Testis (tissue), 3 donors: ENCODE measurements around the gene REPIN1. TPM values are rescaled to one million over a fixed set of nuclear protein-coding genes. Genes with fewer than 3 reads are reported as not detected.

ENCODE experiments used
- DNase-seq: peaks from one replicate; pipeline ENCODE4 v3.0.0-alpha.2; 2019
- H3K27ac ChIP-seq, 2 donors: fragments of 200-600 bp; sonication (generic); one replicate each; pipeline ENCODE4 v1.5.1; 2019
- H3K27me3 ChIP-seq: fragments of 200-600 bp; sonication (generic); one replicate; pipeline ENCODE4 v1.5.1; 2019
- H3K36me3 ChIP-seq: fragments of 200-600 bp; sonication (generic); one replicate; pipeline ENCODE4 v1.5.1; 2017; ENCODE audit warnings: low read depth; ENCODE audit errors: missing control alignments
- H3K4me1 ChIP-seq: fragments of 200-600 bp; sonication (generic); one replicate; pipeline ENCODE4 v1.5.1; 2019
- H3K4me3 ChIP-seq, 2 donors: fragments of 200-600 bp; sonication (generic); one replicate each; pipeline ENCODE4 v1.5.1; 2017 to 2019
- H3K9me3 ChIP-seq: fragments of 200-600 bp; sonication (generic); one replicate; pipeline ENCODE4 v1.5.1; 2017
- CTCF ChIP-seq, 3 experiments: fragments of 450-650 bp in 2 of 3; fragments of 200-600 bp in 1 of 3; sonication (generic) in 1 of 3; IDR thresholded peaks; one replicate each; pipeline ENCODE4 v1.5.1; 2016 to 2019; ENCODE audit warnings: antibody characterized with exemption in 3 of 3, mild to moderate bottlenecking in 2 of 3, moderate library complexity in 1 of 3
- POLR2A ChIP-seq: fragments of 450-650 bp; IDR thresholded peaks from one replicate; pipeline ENCODE4 v1.6.1; 2017; ENCODE audit warnings: antibody characterized with exemption, mild to moderate bottlenecking, moderate library complexity
- WGBS, 2 donors: methylation state at CpG; one replicate each; pipeline ENCODE4 v1.1.5; 2018; 5-methylcytosine and 5-hydroxymethylcytosine counted together
- intact Hi-C: fragments of 100-400 bp; cut with DNase I; formaldehyde crosslinking; loops from one replicate; pipeline ENCODE4 v1.15.1; 2023; ENCODE audit warnings: low total_unique reads
- polyA plus RNA-seq: library from polyadenylated mRNA; stranded (reverse); fragments of 350-450 nt; fragmentation: Illumina TruSeq; extraction: RNeasy Lipid Tissue Mini Kit (QIAGEN cat#74804); gene quantifications from one replicate; pipeline ENCODE4 v1.2.3, GENCODE V29; 2014; ENCODE audit warnings: low read depth, low replicate concordance; ENCODE audit not compliant: insufficient read depth
- total RNA-seq, 2 donors: library from RNA; depleted of rRNA; stranded (reverse); fragments of >200 nt; gene quantifications; one replicate each; pipeline ENCODE4 v1.2.3, GENCODE V29; 2016

REPIN1 gene
- total and polyA plus RNA-seq, 3 donors from 2014 or later: 45.4 to 73.9 (median 59.1) TPM

- 78 to 89% methylated on average over 10 of the region's 10 CpGs for WGBS, 2 donors
- intact Hi-C loops: loop anchor here (5.0 kb wide), 1 partner anchor 37 kb away; no protein-coding TSS in a partner anchor
- no peak overlapping the region for H3K27ac ChIP-seq
- TF ChIP-seq POLR2A (no peak), CTCF (IDR thresholded peaks at IDR 0.05) (no peak)
- no peak overlapping the region for H3K4me3 ChIP-seq
- no peaks in the 10 kb centered on the region for H3K9me3 ChIP-seq
- no peaks in the 10 kb centered on the region for H3K27me3 ChIP-seq
- DNase-seq: no peak
- H3K36me3 ChIP-seq: no peaks in the 10 kb centered on the region
- H3K4me1 ChIP-seq: peaks cover 13% of the 10 kb centered on the region
These were observed 40.8 kb downstream of the REPIN1 start for GRCh38 chr7:150409300-150410030.

DNA sequence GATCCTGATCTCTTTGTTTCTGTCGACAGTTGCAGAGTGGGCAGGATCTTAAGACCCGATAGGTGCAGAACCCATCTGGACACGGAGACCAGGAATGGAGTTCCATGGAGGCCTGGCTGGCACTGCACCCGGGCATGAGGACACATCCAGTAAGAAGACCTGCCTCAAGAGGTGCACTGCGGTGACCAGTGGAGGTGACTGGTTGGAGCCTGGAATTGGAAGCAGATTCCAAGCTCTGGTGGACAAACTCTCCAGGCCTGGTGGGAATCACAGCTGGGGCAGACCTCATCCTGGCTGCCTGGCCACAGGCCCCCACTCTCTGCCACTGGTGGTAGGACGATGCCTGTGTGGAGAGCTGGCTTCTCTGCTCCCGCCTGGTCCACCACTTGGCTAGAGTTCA is 41.5 kb downstream of the REPIN1 start:
- intact Hi-C loops: no loop called here
- 85 to 91% methylated on average over 6 to 7 of the region's 7 CpGs for WGBS, 2 donors
- DNase-seq: no peak
- no peak for TF ChIP-seq POLR2A
- no peak for TF ChIP-seq CTCF (IDR thresholded peaks at IDR 0.05)
- no peaks in the 10 kb centered on the region for H3K9me3 ChIP-seq
- no peaks in the 10 kb centered on the region for H3K27me3 ChIP-seq
- peaks cover 13% of the 10 kb centered on the region for H3K4me1 ChIP-seq
- H3K36me3 ChIP-seq: no peaks in the 10 kb centered on the region
- H3K4me3 ChIP-seq: no peak overlapping the region
- H3K27ac ChIP-seq: peak overlapping the region; percentile 3 to 35

DNA sequence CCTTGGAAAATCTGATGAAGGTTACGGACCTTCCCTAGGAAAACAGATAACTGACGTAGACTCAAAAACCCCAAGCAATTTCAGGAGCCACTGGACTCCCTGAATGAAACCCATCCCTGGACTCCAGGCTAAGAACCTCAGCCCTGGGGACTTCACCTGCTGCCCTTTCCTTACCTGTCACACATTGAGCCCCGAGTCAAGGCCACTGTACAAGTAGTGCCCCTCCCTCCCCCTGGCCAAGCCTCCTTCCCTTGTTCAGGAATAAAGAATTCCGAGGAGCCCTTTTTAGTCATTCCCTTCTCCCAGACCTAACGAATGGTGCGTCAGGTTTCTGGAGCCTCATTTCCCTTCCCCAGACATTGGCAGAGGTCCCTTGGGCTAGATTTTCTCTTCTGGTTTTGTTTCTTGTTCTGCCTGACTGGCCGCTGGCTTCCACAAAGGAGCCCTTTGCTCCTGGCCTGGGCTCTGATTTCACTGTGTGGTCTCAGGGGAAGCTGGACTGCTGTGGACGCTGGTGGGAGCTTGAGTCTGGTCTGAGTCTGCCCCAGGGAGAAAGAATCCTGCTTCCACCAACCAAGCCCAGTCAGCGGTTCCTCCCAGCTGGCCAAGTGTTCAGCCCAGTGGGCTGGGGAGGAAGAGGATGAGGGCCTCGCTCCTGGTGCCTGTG is 42.2 kb downstream of the REPIN1 start:
- WGBS, 2 donors: 67 to 77% methylated on average over 9 to 10 of the region's 10 CpGs
- no peaks in the 10 kb centered on the region for H3K27me3 ChIP-seq
- intact Hi-C loops: no loop called here
- no peaks in the 10 kb centered on the region for H3K9me3 ChIP-seq
- H3K4me3 ChIP-seq: no peak overlapping the region
- peak overlapping the region; percentile 3 to 35 for H3K27ac ChIP-seq
- peak; percentile 45 for DNase-seq
- H3K4me1 ChIP-seq: peaks cover 18% of the 10 kb centered on the region
- H3K36me3 ChIP-seq: no peaks in the 10 kb centered on the region
- TF ChIP-seq CTCF (IDR thresholded peaks at IDR 0.05): no peak
- TF ChIP-seq POLR2A: no peak

DNA sequence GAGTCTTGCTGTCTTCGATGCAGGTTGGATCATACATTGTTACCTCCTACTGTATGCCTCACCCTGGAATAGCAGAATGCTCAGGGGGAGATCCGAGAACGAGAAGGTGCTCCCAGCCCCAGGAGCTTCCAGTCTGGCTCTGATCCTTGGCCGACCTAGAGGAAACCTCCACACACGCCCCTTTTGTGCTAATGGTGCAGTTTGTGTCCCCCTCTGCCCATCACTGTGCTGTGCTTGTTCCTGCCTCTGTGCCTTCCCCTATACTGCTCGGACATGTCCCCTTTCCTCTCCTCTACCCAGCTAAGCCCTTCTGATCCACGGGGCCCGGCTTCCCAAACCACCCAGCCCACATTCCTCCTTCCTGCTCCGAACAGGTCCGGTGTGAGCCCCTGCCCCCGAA is 43.0 kb downstream of the REPIN1 start:
- peaks cover 16% of the 10 kb centered on the region for H3K4me1 ChIP-seq
- H3K27ac ChIP-seq: peak overlapping the region in 1 of 2 donors; percentile 3
- no peak for DNase-seq
- H3K36me3 ChIP-seq: no peaks in the 10 kb centered on the region
- no peak overlapping the region for H3K4me3 ChIP-seq
- no peaks in the 10 kb centered on the region for H3K9me3 ChIP-seq
- intact Hi-C loops: no loop called here
- H3K27me3 ChIP-seq: no peaks in the 10 kb centered on the region
- WGBS, 2 donors: 78 to 88% methylated on average over 9 to 11 of the region's 11 CpGs
- TF ChIP-seq CTCF (IDR thresholded peaks at IDR 0.05) (no peak), POLR2A (no peak)
